ENCODE data around the gene PIK3C2A. TPM values are rescaled to one million over a fixed set of nuclear protein-coding genes. Genes with fewer than 3 reads are reported as not detected.

Gene PIK3C2A
- total RNA-seq, 1 donor from 2014 or later = 84.6 TPM

DNA sequence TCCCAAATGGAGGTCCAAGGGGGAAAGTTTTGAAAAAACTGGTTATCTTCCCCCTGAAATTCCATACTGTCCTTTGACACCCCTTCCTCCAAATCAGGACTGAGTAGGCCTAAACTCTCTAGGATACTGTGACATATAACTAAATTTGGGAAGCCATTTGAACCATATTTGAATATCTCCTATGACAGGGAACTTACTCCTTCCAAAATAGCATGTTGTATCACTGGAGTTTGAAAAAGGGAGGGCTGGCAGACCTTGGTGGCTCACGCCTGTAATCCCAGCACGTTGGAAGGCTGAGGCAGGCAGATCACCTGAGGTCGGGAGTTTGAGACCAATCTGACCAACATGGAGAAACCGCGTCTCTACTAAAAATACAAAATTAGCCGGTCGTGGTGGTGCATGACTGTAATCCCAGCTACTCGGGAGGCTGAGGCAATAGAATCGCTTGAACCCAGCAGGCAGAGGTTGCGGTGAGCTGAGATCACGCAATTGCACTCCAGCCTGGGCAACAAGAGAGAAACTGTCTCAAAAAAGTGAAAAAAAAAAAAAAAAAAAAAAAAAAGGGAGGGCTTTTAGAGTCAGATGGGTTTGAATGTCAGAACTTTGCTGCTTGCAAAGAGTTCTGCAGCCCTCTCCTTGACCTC is 42.4 kb downstream of the PIK3C2A start:
- H3K36me3 Mint-ChIP-seq (ENCODE audit: low read depth, unreplicated experiment) = peaks cover 11% of the 10 kb centered on the region
- no peaks in the 10 kb centered on the region for H3K27me3 Mint-ChIP-seq (ENCODE audit: unreplicated experiment)
- H3K4me3 Mint-ChIP-seq (ENCODE audit: unreplicated experiment) = no peak overlapping the region
- TF ChIP-seq, protein P1, sequence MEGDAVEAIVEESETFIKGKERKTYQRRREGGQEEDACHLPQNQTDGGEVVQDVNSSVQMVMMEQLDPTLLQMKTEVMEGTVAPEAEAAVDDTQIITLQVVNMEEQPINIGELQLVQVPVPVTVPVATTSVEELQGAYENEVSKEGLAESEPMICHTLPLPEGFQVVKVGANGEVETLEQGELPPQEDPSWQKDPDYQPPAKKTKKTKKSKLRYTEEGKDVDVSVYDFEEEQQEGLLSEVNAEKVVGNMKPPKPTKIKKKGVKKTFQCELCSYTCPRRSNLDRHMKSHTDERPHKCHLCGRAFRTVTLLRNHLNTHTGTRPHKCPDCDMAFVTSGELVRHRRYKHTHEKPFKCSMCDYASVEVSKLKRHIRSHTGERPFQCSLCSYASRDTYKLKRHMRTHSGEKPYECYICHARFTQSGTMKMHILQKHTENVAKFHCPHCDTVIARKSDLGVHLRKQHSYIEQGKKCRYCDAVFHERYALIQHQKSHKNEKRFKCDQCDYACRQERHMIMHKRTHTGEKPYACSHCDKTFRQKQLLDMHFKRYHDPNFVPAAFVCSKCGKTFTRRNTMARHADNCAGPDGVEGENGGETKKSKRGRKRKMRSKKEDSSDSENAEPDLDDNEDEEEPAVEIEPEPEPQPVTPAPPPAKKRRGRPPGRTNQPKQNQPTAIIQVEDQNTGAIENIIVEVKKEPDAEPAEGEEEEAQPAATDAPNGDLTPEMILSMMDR (IDR thresholded peaks at IDR 0.05; ENCODE audit: unreplicated experiment) = no peak
- no peak overlapping the region for H3K27ac Mint-ChIP-seq (ENCODE audit: unreplicated experiment)
- H3K9me3 Mint-ChIP-seq (ENCODE audit: unreplicated experiment) = no peaks in the 10 kb centered on the region
- no peak for DNase-seq (ENCODE audit: low spot score)
- peaks cover 39% of the 10 kb centered on the region for H3K4me1 Mint-ChIP-seq (ENCODE audit: unreplicated experiment)

GRCh38 chr11:17164361-17165246 is 43.2 kb downstream of the PIK3C2A start:
- H3K9me3 Mint-ChIP-seq (ENCODE audit: unreplicated experiment) = no peaks in the 10 kb centered on the region
- H3K27ac Mint-ChIP-seq (ENCODE audit: unreplicated experiment) = no peak overlapping the region
- no peak overlapping the region for H3K4me3 Mint-ChIP-seq (ENCODE audit: unreplicated experiment)
- DNase-seq (ENCODE audit: low spot score) = no peak
- H3K36me3 Mint-ChIP-seq (ENCODE audit: low read depth, unreplicated experiment) = peaks cover 11% of the 10 kb centered on the region
- peaks cover 46% of the 10 kb centered on the region for H3K4me1 Mint-ChIP-seq (ENCODE audit: unreplicated experiment)
- TF ChIP-seq, protein P1 (IDR thresholded peaks at IDR 0.05; ENCODE audit: unreplicated experiment) = no peak
- no peaks in the 10 kb centered on the region for H3K27me3 Mint-ChIP-seq (ENCODE audit: unreplicated experiment)

GRCh38 chr11:17163736-17164135 is 44.0 kb downstream of the PIK3C2A start:
- Mint-ChIP-seq H3K4me3 (ENCODE audit: unreplicated experiment) (no peak overlapping the region), H3K36me3 (ENCODE audit: low read depth, unreplicated experiment) (peaks cover 7% of the 10 kb centered on the region), H3K27ac (ENCODE audit: unreplicated experiment) (no peak overlapping the region), H3K27me3 (ENCODE audit: unreplicated experiment) (peaks cover 2% of the 10 kb centered on the region), H3K9me3 (ENCODE audit: unreplicated experiment) (no peaks in the 10 kb centered on the region), H3K4me1 (ENCODE audit: unreplicated experiment) (peaks cover 53% of the 10 kb centered on the region)
- TF ChIP-seq, protein P1 (IDR thresholded peaks at IDR 0.05; ENCODE audit: unreplicated experiment) = no peak
- DNase-seq (ENCODE audit: low spot score) = no peak

GRCh38 chr11:17163291-17163690 is 44.5 kb downstream of the PIK3C2A start:
- H3K27me3 Mint-ChIP-seq (ENCODE audit: unreplicated experiment) = peaks cover 2% of the 10 kb centered on the region
- TF ChIP-seq, protein P1 (IDR thresholded peaks at IDR 0.05; ENCODE audit: unreplicated experiment) = no peak
- H3K4me3 Mint-ChIP-seq (ENCODE audit: unreplicated experiment) = no peak overlapping the region
- H3K9me3 Mint-ChIP-seq (ENCODE audit: unreplicated experiment) = no peaks in the 10 kb centered on the region
- H3K4me1 Mint-ChIP-seq (ENCODE audit: unreplicated experiment) = peaks cover 53% of the 10 kb centered on the region
- H3K27ac Mint-ChIP-seq (ENCODE audit: unreplicated experiment) = no peak overlapping the region
- no peak for DNase-seq (ENCODE audit: low spot score)
- peaks cover 4% of the 10 kb centered on the region for H3K36me3 Mint-ChIP-seq (ENCODE audit: low read depth, unreplicated experiment)

GRCh38 chr11:17162376-17162775 is 45.4 kb downstream of the PIK3C2A start:
- no peak for DNase-seq (ENCODE audit: low spot score)
- peak overlapping the region; percentile 5 for H3K27ac Mint-ChIP-seq (ENCODE audit: unreplicated experiment)
- TF ChIP-seq, protein P1 (IDR thresholded peaks at IDR 0.05; ENCODE audit: unreplicated experiment) = no peak
- no peak overlapping the region for H3K4me3 Mint-ChIP-seq (ENCODE audit: unreplicated experiment)
- no peaks in the 10 kb centered on the region for H3K9me3 Mint-ChIP-seq (ENCODE audit: unreplicated experiment)
- peaks cover 4% of the 10 kb centered on the region for H3K36me3 Mint-ChIP-seq (ENCODE audit: low read depth, unreplicated experiment)
- H3K4me1 Mint-ChIP-seq (ENCODE audit: unreplicated experiment) = peaks cover 59% of the 10 kb centered on the region
- peaks cover 2% of the 10 kb centered on the region for H3K27me3 Mint-ChIP-seq (ENCODE audit: unreplicated experiment)

All from endothelial cell (in vitro differentiated cells).